Urothelium cell line (cell line): ENCODE results near the gene STXBP4.

Experiments used
- DNase-seq: peaks from one replicate; pipeline ENCODE4 v3.0.0; 2011; ENCODE audit warnings: low spot score, mixed read lengths
- FAIRE-seq: peaks from 2 replicates; lab custom pipeline; 2011; peaks lifted over from hg19 to GRCh38; lab: Jason Lieb, UNC

The STXBP4 gene

GRCh38 chr17:54969658-54970572 is 1.4 kb downstream of the STXBP4 start:
- FAIRE-seq, result no peak
- no peak for DNase-seq

GRCh38 chr17:54971147-54971546 is 2.6 kb downstream of the STXBP4 start:
- no peak for FAIRE-seq
- DNase-seq, result no peak

- no peak for FAIRE-seq
- DNase-seq, result no peak
Measured at GRCh38 chr17:54971901-54972300, 3.3 kb downstream of the STXBP4 start.

- FAIRE-seq (no peak), DNase-seq (no peak)
Measured at GRCh38 chr17:54972406-54973138, 4.0 kb downstream of the STXBP4 start.

GRCh38 chr17:54974759-54975158 is 6.2 kb downstream of the STXBP4 start:
- no peak for FAIRE-seq
- no peak for DNase-seq

- DNase-seq (no peak), FAIRE-seq (no peak)
Measured at GRCh38 chr17:54976316-54976715, 7.8 kb downstream of the STXBP4 start.

- no peak for DNase-seq
- FAIRE-seq, result no peak
Measured at GRCh38 chr17:54977744-54978143, 9.2 kb downstream of the STXBP4 start.

GRCh38 chr17:54979657-54980056 is 11.1 kb downstream of the STXBP4 start:
- FAIRE-seq (no peak), DNase-seq (no peak)

- FAIRE-seq (no peak), DNase-seq (no peak)
Measured at GRCh38 chr17:54980375-54980774, 11.8 kb downstream of the STXBP4 start.

GRCh38 chr17:54982399-54982798 is 13.8 kb downstream of the STXBP4 start:
- no peak for DNase-seq
- FAIRE-seq, result no peak

- DNase-seq (no peak), FAIRE-seq (no peak)
Measured at GRCh38 chr17:54983260-54983659, 14.7 kb downstream of the STXBP4 start.

- DNase-seq, result no peak
- no peak for FAIRE-seq
Measured at GRCh38 chr17:54985476-54985875, 16.9 kb downstream of the STXBP4 start.

GRCh38 chr17:54990118-54990517 is 21.6 kb downstream of the STXBP4 start:
- FAIRE-seq (no peak), DNase-seq (no peak)

- no peak for DNase-seq
- FAIRE-seq, result no peak
Measured at GRCh38 chr17:54991567-54991966, 23.0 kb downstream of the STXBP4 start.

- DNase-seq (peak; percentile 36), FAIRE-seq (no peak)
Measured at GRCh38 chr17:54992797-54993639, 24.5 kb downstream of the STXBP4 start.

GRCh38 chr17:54996441-54996840 is 27.9 kb downstream of the STXBP4 start:
- FAIRE-seq (no peak), DNase-seq (no peak)

GRCh38 chr17:55002458-55002857 is 33.9 kb downstream of the STXBP4 start:
- DNase-seq (no peak), FAIRE-seq (no peak)

- no peak for FAIRE-seq
- no peak for DNase-seq
Measured at GRCh38 chr17:55004484-55004883, 35.9 kb downstream of the STXBP4 start.

GRCh38 chr17:55005520-55005919 is 37.0 kb downstream of the STXBP4 start:
- DNase-seq, result peak; percentile 14
- no peak for FAIRE-seq

- no peak for FAIRE-seq
Measured at GRCh38 chr17:55023626-55024025, 55.1 kb downstream of the STXBP4 start.

GRCh38 chr17:55037828-55038227 is 69.3 kb downstream of the STXBP4 start:
- DNase-seq (no peak), FAIRE-seq (no peak)

More at GRCh38 chr17:55023626-55024025, 55.1 kb downstream of the STXBP4 start:
- DNase-seq, result no peak
